Fibroblast of pulmonary artery (primary cell): ENCODE data around the gene ABCG2.

Source experiments
- DNase-seq: peaks from one replicate; pipeline ENCODE4 v3.0.0-alpha.2; 2010; ENCODE audit warnings: low read depth
- H3K4me3 ChIP-seq: replicated peaks from 2 replicates; pipeline ENCODE4 v1.5.1; 2011; ENCODE audit warnings: low read depth, mild to moderate bottlenecking, control low read depth, low read length, moderate library complexity
- CTCF ChIP-seq: IDR thresholded peaks from 2 replicates; pipeline ENCODE4 v1.5.1; 2011; ENCODE audit warnings: mild to moderate bottlenecking, control low read depth, low read length, inconsistent platforms; ENCODE audit errors: missing control alignments

The ABCG2 gene

GRCh38 chr4:88137112-88137511 is 21.3 kb downstream of the ABCG2 start:
- DNase-seq = no peak
- H3K4me3 ChIP-seq = no peak overlapping the region
- TF ChIP-seq CTCF = no peak

GRCh38 chr4:88136249-88136648 is 22.2 kb downstream of the ABCG2 start:
- no peak overlapping the region for H3K4me3 ChIP-seq
- DNase-seq = no peak
- no peak for TF ChIP-seq CTCF

DNA sequence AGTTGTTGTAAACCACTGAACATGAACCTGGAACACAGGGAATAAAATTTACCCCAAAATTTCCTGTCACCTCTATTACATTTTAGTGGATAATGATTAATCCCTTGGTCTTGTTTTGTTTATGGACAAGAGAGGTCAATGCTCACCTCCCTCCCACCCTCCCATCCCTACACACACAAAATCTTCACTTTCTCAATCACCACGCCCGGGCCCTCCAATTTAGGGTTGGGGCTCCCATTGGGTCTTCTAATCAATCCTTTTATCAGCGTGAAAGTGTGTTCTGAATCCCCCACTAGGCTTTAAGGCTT is 23.1 kb downstream of the ABCG2 start:
- H3K4me3 ChIP-seq = no peak overlapping the region
- no peak for DNase-seq
- TF ChIP-seq CTCF = no peak

GRCh38 chr4:88134536-88135355 is 23.7 kb downstream of the ABCG2 start:
- no peak for DNase-seq
- TF ChIP-seq CTCF = no peak
- H3K4me3 ChIP-seq = no peak overlapping the region

DNA sequence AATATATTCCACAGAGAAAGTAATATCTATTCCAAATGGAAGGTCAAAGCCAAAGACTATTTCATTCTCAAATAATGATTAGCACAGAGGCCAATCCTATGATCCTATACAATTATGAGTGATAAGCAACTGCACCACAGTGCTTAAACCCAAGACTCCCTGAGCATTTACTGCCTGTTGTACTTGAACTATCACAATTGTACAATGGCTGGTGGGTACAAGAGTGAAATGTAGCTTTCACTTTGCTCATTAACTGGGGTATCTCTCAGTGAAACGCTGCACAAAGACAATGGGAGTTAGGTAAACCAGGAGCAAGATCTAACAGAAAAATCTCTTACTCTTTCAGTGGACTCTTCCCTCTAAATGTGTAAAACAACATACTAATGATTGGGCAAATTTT is 24.3 kb downstream of the ABCG2 start:
- no peak for DNase-seq
- no peak for TF ChIP-seq CTCF
- H3K4me3 ChIP-seq = no peak overlapping the region

GRCh38 chr4:88130544-88131305 is 27.7 kb downstream of the ABCG2 start:
- TF ChIP-seq CTCF = no peak
- DNase-seq = no peak
- no peak overlapping the region for H3K4me3 ChIP-seq
